Measurements from ENCODE around the gene ATP9B.

GRCh38 chr18:79394534-79395307, 325.5 kb downstream of the ATP9B start:
- TF ChIP-seq CTCF (IDR thresholded peaks at IDR 0.05) (no peak), POLR2AphosphoS5 (IDR thresholded peaks at IDR 0.05; ENCODE audit: low read depth, low read length) (no peak), SIN3A (IDR thresholded peaks at IDR 0.05; ENCODE audit: borderline replicate concordance, insufficient read depth, low read depth, low read length) (no peak), TCF7L2 (IDR thresholded peaks at IDR 0.05; ENCODE audit: low read depth, low read length) (no peak)

All from Panc1 (cell line).